Testis (tissue), 3 donors: ENCODE measurements around the gene ICE2. TPM values are rescaled to one million over a fixed set of nuclear protein-coding genes. Genes with fewer than 3 reads are reported as not detected.

Source experiments
- DNase-seq: peaks from one replicate; pipeline ENCODE4 v3.0.0-alpha.2; 2019
- H3K27ac ChIP-seq, 2 donors: fragments of 200-600 bp; sonication (generic); one replicate each; pipeline ENCODE4 v1.5.1; 2019
- H3K27me3 ChIP-seq: fragments of 200-600 bp; sonication (generic); one replicate; pipeline ENCODE4 v1.5.1; 2019
- H3K36me3 ChIP-seq: fragments of 200-600 bp; sonication (generic); one replicate; pipeline ENCODE4 v1.5.1; 2017; ENCODE audit warnings: low read depth; ENCODE audit errors: missing control alignments
- H3K4me1 ChIP-seq: fragments of 200-600 bp; sonication (generic); one replicate; pipeline ENCODE4 v1.5.1; 2019
- H3K4me3 ChIP-seq, 2 donors: fragments of 200-600 bp; sonication (generic); one replicate each; pipeline ENCODE4 v1.5.1; 2017 to 2019
- H3K9me3 ChIP-seq: fragments of 200-600 bp; sonication (generic); one replicate; pipeline ENCODE4 v1.5.1; 2017
- POLR2A ChIP-seq: fragments of 450-650 bp; IDR thresholded peaks from one replicate; pipeline ENCODE4 v1.6.1; 2017; ENCODE audit warnings: antibody characterized with exemption, mild to moderate bottlenecking, moderate library complexity
- WGBS, 2 donors: methylation state at CpG; one replicate each; pipeline ENCODE4 v1.1.5; 2018; 5-methylcytosine and 5-hydroxymethylcytosine counted together
- intact Hi-C: fragments of 100-400 bp; cut with DNase I; formaldehyde crosslinking; loops from one replicate; pipeline ENCODE4 v1.15.1; 2023; ENCODE audit warnings: low total_unique reads
- polyA plus RNA-seq: library from polyadenylated mRNA; stranded (reverse); fragments of 350-450 nt; fragmentation: Illumina TruSeq; extraction: RNeasy Lipid Tissue Mini Kit (QIAGEN cat#74804); gene quantifications from one replicate; pipeline ENCODE4 v1.2.3, GENCODE V29; 2014; ENCODE audit warnings: low read depth, low replicate concordance; ENCODE audit not compliant: insufficient read depth
- total RNA-seq, 2 donors: library from RNA; depleted of rRNA; stranded (reverse); fragments of >200 nt; gene quantifications; one replicate each; pipeline ENCODE4 v1.2.3, GENCODE V29; 2016
- TF ChIP-seq, protein P1 (sequence below), 3 experiments: fragments of 450-650 bp in 2 of 3; fragments of 200-600 bp in 1 of 3; sonication (generic) in 1 of 3; IDR thresholded peaks; one replicate each; pipeline ENCODE4 v1.5.1; 2016 to 2019; ENCODE audit warnings: antibody characterized with exemption in 3 of 3, mild to moderate bottlenecking in 2 of 3, moderate library complexity in 1 of 3

The ICE2 gene
- total and polyA plus RNA-seq, 3 donors from 2014 or later = 24.3 to 48.3 (median 44.6) TPM

DNA sequence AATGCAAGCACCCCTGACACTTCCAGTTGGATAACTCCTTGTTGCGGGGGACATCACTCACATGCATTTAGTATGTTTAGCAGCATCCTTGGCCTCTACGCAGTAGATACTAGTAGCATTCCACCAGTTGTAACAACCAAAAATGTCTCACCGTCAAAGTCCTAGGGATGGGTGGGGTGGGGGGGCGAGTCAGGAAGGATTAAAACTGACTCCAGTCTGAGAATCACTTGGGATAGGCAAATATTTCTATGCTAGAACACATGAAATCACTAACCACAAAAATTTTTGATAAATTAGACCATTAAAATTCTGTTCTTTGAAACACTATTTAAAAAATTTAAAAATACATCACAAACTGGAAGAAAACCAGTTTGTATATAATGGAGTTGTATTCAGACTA lies 18.0 kb downstream of the ICE2 start:
- no peaks in the 10 kb centered on the region for H3K4me1 ChIP-seq

DNA sequence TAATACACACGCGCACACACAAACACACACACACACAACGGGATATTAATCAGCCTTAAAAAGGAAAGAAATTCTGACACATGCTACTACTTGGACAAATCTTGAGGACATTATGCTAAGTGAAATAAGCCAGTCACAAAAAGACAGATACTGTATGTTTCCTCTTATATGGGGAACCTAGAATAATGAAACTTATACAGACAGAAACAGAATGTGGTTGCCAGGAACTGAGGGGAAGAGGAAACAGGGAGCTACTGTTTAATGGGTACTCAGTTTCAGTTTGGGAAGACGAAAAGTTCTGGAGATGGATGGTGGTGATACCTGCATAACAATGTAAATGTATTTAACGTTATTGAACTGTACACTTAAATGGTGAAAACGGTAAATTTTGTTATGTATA lies 20.2 kb downstream of the ICE2 start:
- TF ChIP-seq, protein P1, sequence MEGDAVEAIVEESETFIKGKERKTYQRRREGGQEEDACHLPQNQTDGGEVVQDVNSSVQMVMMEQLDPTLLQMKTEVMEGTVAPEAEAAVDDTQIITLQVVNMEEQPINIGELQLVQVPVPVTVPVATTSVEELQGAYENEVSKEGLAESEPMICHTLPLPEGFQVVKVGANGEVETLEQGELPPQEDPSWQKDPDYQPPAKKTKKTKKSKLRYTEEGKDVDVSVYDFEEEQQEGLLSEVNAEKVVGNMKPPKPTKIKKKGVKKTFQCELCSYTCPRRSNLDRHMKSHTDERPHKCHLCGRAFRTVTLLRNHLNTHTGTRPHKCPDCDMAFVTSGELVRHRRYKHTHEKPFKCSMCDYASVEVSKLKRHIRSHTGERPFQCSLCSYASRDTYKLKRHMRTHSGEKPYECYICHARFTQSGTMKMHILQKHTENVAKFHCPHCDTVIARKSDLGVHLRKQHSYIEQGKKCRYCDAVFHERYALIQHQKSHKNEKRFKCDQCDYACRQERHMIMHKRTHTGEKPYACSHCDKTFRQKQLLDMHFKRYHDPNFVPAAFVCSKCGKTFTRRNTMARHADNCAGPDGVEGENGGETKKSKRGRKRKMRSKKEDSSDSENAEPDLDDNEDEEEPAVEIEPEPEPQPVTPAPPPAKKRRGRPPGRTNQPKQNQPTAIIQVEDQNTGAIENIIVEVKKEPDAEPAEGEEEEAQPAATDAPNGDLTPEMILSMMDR (IDR thresholded peaks at IDR 0.05) = no peak
- no peak for TF ChIP-seq POLR2A
- intact Hi-C loops = no loop called here
- DNase-seq = no peak
- no peaks in the 10 kb centered on the region for H3K4me1 ChIP-seq
- H3K27me3 ChIP-seq = no peaks in the 10 kb centered on the region
- no peak overlapping the region for H3K27ac ChIP-seq
- no peaks in the 10 kb centered on the region for H3K36me3 ChIP-seq
- H3K4me3 ChIP-seq = no peak overlapping the region
- WGBS, 2 donors = 85 to 87% methylated on average over 6 of the region's 6 CpGs
- no peaks in the 10 kb centered on the region for H3K9me3 ChIP-seq

More for the DNA sequence above, 18.0 kb downstream of the ICE2 start:
- H3K27me3 ChIP-seq = no peaks in the 10 kb centered on the region
- 98% methylated on average over 4 of the region's 4 CpGs for WGBS, 2 donors
- DNase-seq = no peak
- H3K9me3 ChIP-seq = no peaks in the 10 kb centered on the region
- no peak overlapping the region for H3K27ac ChIP-seq
- TF ChIP-seq, protein P1 (IDR thresholded peaks at IDR 0.05) = no peak
- TF ChIP-seq POLR2A = no peak
- no peak overlapping the region for H3K4me3 ChIP-seq
- intact Hi-C loops = no loop called here
- no peaks in the 10 kb centered on the region for H3K36me3 ChIP-seq

DNA sequence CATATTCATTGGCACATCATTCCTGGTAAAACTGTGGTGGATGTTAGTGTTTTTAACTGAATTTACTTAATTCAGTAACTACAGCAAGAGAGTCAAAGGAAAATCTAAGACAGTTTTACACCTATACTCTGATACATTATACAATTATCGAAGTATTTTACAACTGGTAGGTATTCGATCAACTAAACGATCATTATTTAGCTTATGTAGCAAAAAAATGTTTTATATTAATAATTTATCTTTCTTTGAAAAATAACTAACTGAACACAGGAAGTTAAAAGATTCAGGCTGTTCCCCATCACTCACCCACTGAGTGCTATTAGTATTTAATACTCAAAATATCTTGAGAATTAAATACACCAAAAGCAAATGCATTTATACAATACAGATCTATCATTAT lies 21.0 kb downstream of the ICE2 start:
- H3K4me3 ChIP-seq = no peak overlapping the region
- no peaks in the 10 kb centered on the region for H3K9me3 ChIP-seq
- H3K36me3 ChIP-seq = no peaks in the 10 kb centered on the region
- no peak for DNase-seq
- H3K27ac ChIP-seq = no peak overlapping the region
- H3K4me1 ChIP-seq = no peaks in the 10 kb centered on the region
- H3K27me3 ChIP-seq = no peaks in the 10 kb centered on the region
- intact Hi-C loops = no loop called here
- WGBS, 2 donors = 90 to 91% methylated on average over 3 of the region's 3 CpGs
- no peak for TF ChIP-seq POLR2A

DNA sequence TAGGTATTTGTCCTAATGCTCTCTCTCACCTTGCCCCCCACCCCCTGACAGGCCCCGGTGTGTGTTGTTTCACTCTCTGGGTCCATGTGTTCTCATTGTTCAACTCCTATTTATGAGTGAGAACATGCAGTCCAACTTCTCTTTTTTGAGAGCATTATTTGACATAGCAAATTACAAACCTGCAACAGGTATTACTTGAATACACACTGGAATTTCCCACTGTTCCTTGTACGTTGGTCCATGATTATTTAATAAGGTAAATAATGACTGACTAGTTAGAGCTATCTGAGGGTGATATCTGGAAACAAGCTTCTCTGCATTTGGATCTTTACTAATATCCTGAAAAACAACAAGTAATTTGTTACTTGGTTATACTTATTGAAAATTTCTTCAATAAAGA lies 24.1 kb downstream of the ICE2 start:
- TF ChIP-seq, protein P1 (IDR thresholded peaks at IDR 0.05) = no peak
- no peak for TF ChIP-seq POLR2A
- Histone ChIP-seq H3K27me3 (no peaks in the 10 kb centered on the region), H3K4me1 (no peaks in the 10 kb centered on the region), H3K27ac (no peak overlapping the region), H3K36me3 (no peaks in the 10 kb centered on the region), H3K4me3 (no peak overlapping the region), H3K9me3 (no peaks in the 10 kb centered on the region)
- intact Hi-C loops = no loop called here
- 87 to 88% methylated on average over 2 of the region's 2 CpGs for WGBS, 2 donors
- DNase-seq = no peak

DNA sequence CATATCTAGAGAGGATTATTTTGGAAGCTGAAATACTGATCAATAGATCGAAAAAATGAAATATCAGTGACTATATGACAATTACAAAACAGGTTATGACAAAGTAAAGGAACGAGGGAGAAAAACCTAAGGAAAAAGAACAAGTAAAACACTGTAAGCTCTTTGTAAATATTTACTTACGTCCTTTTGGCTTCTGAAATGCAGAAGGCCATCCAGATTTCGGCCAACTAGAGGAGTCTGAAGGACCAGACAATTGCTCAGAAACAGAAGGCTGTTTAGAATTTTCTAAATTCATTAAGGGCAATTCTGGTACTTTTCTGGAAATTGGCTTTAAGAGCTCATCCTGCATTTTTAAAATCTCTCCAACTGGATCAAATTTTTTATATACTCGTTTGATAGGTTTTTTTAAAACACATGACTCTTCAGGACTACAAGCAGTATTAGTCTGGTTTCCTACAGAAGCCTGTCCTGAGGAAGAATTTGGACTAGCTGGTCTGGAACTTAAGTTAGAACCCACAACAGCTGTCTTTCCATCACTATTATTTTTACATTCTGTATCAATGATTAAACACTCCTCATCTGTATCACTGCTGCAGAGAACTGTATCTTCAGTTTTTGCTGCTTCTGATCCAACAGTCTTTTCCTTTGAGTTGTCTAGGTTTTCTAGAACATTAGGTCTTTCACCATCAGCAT lies 30.1 kb downstream of the ICE2 start:
- DNase-seq = no peak
- WGBS, 2 donors = 63 to 69% methylated on average over 5 of the region's 5 CpGs
- Histone ChIP-seq H3K9me3 (no peaks in the 10 kb centered on the region), H3K36me3 (no peaks in the 10 kb centered on the region), H3K4me1 (no peaks in the 10 kb centered on the region), H3K4me3 (no peak overlapping the region), H3K27ac (no peak overlapping the region), H3K27me3 (no peaks in the 10 kb centered on the region)
- TF ChIP-seq, protein P1 (IDR thresholded peaks at IDR 0.05) = no peak
- no peak for TF ChIP-seq POLR2A
- intact Hi-C loops = no loop called here
